HEK293 (cell line): ENCODE data around the gene ZNF668.

Source experiments
- CTCF ChIP-seq: fragments of 450-650 bp; formaldehyde crosslinking; IDR thresholded peaks from 2 replicates; pipeline ENCODE4 v1.5.1; 2016; ENCODE audit warnings: missing biosample characterization, missing genetic modification characterization
- GLI2 ChIP-seq: fragments of 450-650 bp; formaldehyde crosslinking; IDR thresholded peaks from 2 replicates; pipeline ENCODE4; 2017; ENCODE audit warnings: missing biosample characterization, missing genetic modification characterization, low read depth, borderline replicate concordance
- KLF1 ChIP-seq: fragments of 450-650 bp; formaldehyde crosslinking; IDR thresholded peaks from 2 replicates; pipeline ENCODE4 v1.5.1; 2016; ENCODE audit warnings: missing biosample characterization, missing genetic modification characterization
- PBX3 ChIP-seq: sonication (generic); formaldehyde crosslinking; IDR thresholded peaks from 2 replicates; pipeline ENCODE4 v1.8.1; 2022; ENCODE audit warnings: mild to moderate bottlenecking, moderate library complexity, missing genetic modification reagents
- PRDM1 ChIP-seq: fragments of 450-650 bp; formaldehyde crosslinking; IDR thresholded peaks from 2 replicates; pipeline ENCODE4; 2016; ENCODE audit warnings: missing biosample characterization, missing genetic modification characterization
- SETDB1 ChIP-seq: IDR thresholded peaks from one replicate; pipeline ENCODE4 v1.6.1; 2017; ENCODE audit warnings: mild to moderate bottlenecking, low read length, moderate library complexity, mixed read lengths; ENCODE audit not compliant: insufficient read length
- SP2 ChIP-seq: fragments of 450-650 bp; formaldehyde crosslinking; IDR thresholded peaks from 2 replicates; pipeline ENCODE4 v1.5.1; 2016; ENCODE audit warnings: missing biosample characterization, missing genetic modification characterization
- ZBTB7A ChIP-seq: fragments of 450-650 bp; formaldehyde crosslinking; IDR thresholded peaks from 2 replicates; pipeline ENCODE4 v1.5.1; 2016; ENCODE audit warnings: low read depth, missing biosample characterization, missing genetic modification characterization
- ZNF112 ChIP-seq: fragments of 450-650 bp; formaldehyde crosslinking; IDR thresholded peaks from 2 replicates; pipeline ENCODE4 v1.5.0; 2017; ENCODE audit warnings: missing biosample characterization, missing genetic modification characterization
- ZNF146 ChIP-seq: fragments of 450-650 bp; formaldehyde crosslinking; IDR thresholded peaks from 2 replicates; pipeline ENCODE4 v1.5.1; 2016; ENCODE audit warnings: missing biosample characterization, missing genetic modification characterization
- ZNF157 ChIP-seq: fragments of 450-650 bp; formaldehyde crosslinking; IDR thresholded peaks from 2 replicates; pipeline ENCODE4 v1.5.1; 2016; ENCODE audit warnings: missing biosample characterization, missing genetic modification characterization
- ZNF658 ChIP-seq: fragments of 450-650 bp; formaldehyde crosslinking; IDR thresholded peaks from 2 replicates; pipeline ENCODE4; 2016; ENCODE audit warnings: missing biosample characterization, missing genetic modification characterization
- ZNF704 ChIP-seq: fragments of 450-650 bp; formaldehyde crosslinking; IDR thresholded peaks from 2 replicates; pipeline ENCODE4 v1.5.1; 2016; ENCODE audit warnings: missing biosample characterization, missing genetic modification characterization
- ZNF768 ChIP-seq: fragments of 450-650 bp; formaldehyde crosslinking; IDR thresholded peaks from 2 replicates; pipeline ENCODE4 v1.5.1; 2018; ENCODE audit warnings: missing biosample characterization, mild to moderate bottlenecking, missing genetic modification characterization

- TF ChIP-seq SP2: no peak
- no peak for TF ChIP-seq CTCF (tag by site-specific recombination)
- TF ChIP-seq ZNF704 (tag by site-specific recombination): no peak
- no peak for TF ChIP-seq SETDB1
- no peak for TF ChIP-seq ZNF157 (tag by site-specific recombination)
- TF ChIP-seq GLI2 (tag by site-specific recombination): no peak
- TF ChIP-seq ZNF146 (tag by site-specific recombination): no peak
- TF ChIP-seq PBX3 (CRISPR knock-in tag): no peak
- peak; percentile 79 for TF ChIP-seq KLF1 (tag by site-specific recombination)
- TF ChIP-seq ZNF112: no peak
- no peak for TF ChIP-seq ZNF658 (tag by site-specific recombination)
- TF ChIP-seq ZBTB7A (tag by site-specific recombination): no peak
- TF ChIP-seq ZNF768: no peak
- TF ChIP-seq PRDM1 (tag by site-specific recombination): no peak
These were observed 11.4 kb upstream of the ZNF668 start for GRCh38 chr16:31085411-31085810.
